HG02798 (cell line): ENCODE results near the gene CD302.
"Not testable (repeated sequence)": the region's sequence is repeated elsewhere in the genome, so short reads cannot be mapped to it uniquely, and the experiment has no call there.

Experiments used
- ATAC-seq: cut with Tn5 transposase; IDR thresholded peaks from one replicate; pipeline ENCODE4 v1.9.1; 2021; ENCODE audit warnings: mild to moderate bottlenecking; ENCODE audit not compliant: unreplicated experiment, poor library complexity

Gene CD302

DNA sequence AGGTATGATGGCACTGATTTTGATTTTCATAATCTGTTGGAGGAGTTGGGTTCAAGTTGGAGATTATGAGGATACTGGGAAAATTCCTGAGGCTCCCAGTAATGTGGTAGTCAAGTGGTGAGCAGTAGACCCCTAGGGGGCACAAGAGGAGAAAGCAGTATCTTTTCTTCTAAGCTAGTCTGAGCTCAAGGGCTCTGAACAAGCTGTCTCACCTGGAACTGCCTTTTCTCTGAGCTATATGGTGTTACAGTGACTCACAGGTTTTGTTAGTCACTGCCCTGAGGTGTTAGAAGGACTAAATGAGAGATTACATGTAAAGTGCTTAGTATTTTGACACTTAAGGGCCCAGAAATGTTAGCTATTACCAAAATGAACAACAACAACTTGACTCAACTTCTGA is 42.2 kb downstream of the CD302 start:
- ATAC-seq, result no peak

DNA sequence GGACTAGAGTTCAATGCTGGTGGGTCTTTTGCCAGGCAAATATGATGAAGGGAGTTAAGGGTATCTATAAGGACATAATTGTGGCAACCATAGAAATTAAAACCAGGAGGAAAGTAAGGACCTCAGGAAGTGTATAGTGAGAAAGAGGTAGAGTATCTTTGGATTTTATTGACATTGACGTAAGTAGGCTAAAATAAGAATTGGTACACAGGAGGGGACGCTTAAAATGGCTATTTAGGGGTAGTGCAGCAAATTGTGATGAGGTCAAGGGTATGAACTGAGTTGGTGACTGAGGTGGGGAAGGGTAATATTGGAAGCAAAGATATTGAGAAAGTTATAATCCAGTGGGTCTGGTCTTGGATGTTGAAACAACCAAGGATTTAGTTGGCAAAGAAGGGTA is 43.0 kb downstream of the CD302 start:
- ATAC-seq, result no peak

DNA sequence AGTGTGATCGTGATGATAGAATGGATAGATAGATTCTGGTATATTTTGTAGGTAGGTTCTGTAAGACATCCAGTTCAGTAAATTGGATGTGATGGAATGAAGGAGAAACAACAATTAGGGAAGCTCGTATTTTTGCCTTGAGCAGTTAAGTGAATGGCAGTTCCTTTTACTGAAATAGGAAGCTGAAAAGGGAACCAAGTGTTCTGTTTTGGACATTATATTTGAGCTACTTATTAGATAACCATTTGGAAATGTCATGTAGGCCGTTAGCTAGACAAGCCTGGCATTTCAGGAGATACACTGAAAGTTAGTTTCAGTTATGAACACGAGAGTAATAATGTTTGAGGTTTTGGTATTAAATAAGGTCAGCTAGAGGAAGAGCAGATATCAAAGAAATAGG is 44.2 kb downstream of the CD302 start:
- ATAC-seq, result no peak

DNA sequence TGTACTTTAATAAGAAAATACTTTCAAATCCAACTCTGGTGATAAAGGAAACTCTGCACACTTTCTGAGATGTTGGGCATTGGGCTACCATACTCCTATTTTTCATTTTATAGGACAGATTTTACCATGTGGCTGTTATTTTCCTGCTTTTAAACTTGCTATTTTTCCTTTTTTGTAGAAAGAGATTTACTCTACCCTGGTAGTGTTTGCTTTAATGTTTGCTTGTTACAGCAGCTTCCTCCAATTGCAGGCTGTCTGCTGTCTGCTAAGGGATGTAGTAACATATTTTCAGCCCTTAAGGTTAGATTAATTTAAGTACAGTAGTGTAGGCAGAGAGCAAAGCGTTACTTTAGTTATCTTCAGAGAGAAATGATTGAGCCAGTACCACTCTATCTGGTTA is 47.1 kb downstream of the CD302 start:
- no peak for ATAC-seq

DNA sequence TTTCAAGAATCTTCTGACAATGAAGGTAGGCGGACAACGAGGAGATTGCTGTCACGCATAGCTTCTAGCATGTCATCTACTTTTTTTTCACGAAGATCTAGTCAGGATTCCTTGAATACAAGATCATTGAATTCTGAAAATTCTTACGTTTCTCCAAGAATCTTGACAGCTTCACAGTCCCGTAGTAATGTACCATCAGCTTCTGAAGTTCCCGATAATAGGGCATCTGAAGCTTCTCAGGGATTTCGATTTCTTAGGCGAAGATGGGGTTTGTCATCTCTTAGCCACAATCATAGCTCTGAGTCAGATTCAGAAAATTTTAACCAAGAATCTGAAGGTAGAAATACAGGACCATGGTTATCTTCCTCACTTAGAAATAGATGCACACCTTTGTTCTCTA is 49.9 kb downstream of the CD302 start:
- ATAC-seq, result no peak

DNA sequence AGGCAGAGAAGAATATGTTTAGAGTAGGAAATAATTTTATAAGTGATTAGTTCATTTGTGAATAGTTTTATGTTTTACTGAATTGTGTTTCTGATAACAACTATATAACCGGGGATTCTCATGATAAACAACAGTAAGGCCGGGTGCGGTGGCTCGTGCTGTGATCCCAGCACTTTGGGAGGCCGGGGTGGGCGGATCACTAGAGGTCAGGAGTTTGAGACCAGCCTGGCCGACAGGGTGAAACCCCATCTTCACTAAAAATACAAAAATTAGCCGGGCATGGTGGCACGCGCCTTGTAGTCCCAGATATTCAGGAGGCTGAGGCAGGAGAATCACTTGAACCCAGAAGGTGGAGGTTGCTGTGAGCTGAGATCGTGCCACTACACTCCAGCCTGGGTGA is 52.8 kb downstream of the CD302 start:
- not testable (repeated sequence) for ATAC-seq

DNA sequence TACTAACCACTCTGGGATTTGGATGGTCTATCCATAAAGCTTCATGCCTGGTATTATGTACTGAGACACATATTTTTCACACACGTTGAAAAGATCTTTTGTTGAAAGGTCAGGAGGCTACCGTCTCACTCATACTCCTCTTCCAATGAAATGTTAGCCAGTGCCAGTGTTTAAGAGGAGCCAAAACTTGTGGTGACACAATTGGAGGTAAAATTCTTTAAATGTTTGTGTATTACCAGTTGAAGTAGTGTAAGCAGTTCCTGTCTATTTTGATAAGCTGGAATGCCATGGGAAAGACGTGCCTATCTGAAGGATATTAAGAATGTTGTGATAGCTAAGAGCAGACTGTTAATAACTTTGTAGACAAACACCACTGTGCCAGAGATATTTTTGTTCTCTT is 53.6 kb downstream of the CD302 start:
- no peak for ATAC-seq

DNA sequence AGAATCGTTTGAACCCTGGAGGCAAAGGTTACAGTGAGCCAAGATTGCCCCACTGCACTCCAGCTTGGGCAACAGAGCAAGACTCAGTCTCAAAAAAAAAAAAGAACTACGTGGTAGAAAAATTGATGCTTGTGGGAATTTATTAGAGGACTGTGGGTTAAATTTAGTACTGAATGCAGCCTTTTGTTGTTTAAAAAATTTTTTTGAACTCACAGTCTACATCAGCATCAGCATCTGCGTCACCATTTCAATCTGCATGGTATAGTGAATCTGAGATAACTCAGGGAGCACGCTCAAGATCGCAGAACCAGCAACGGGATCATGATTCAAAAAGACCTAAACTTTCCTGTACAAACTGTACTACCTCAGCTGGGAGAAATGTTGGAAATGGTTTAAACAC is 55.2 kb downstream of the CD302 start:
- no peak for ATAC-seq

DNA sequence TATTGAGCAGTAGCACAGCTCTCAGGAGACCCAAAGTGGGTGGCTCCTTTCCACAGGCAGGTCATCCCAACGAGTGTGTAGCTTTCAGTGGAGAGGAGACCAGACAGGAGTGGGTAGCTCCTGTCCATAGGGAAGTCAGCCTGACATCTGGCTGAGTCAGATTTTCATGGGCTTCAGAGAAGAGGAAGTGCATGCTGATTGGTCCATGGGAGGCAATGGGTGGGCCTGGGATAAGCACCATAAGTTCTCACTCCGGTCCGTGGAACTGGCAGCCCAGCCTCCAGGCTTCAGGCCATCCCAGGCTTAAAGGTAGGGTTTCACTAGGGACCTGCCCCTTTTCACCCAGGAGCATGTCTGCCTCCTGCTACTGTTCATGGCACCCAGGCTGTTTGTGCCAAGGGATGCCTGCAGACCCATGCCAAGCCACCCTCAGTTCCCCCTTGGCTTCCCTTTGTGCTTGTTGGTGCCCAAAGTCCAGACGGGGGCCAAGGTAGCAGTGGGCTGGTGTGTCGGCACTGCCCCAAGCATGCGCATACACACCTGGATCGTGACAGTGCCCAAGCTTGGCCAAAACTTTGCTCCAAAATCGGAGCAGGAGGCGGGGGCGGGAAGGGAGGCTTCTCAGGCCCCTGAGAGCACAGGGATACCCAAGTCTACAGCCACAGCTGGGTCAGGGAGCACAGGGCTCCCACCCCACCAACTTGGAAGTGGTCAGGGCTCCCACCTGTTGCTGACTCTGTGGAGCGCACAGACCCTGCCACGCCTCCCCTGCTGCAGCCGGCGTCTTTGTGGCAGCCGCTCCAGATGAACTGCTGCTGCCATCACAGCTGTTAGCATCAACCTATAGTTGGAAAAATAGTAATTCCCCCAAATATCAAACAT is 59.3 kb downstream of the CD302 start:
- no peak for ATAC-seq

DNA sequence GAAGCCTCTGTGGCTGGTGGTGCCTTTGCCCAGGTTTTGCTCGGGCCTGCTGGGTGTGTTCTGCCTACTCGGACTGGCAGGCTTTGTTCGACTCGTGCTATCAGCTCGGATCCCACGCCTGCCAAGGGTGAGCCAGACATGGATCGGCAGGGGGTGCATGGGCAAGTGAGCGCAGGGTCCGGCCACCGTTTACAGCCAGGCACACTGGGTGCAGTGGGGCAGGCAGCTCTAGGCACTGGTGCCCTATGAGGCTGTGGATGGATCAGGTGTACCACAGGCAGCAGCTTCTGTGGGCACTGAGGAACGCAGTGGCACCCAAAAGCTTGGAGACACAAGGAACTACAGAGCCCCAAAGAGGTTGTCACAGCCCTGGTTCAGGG is 60.1 kb downstream of the CD302 start:
- no peak for ATAC-seq

DNA sequence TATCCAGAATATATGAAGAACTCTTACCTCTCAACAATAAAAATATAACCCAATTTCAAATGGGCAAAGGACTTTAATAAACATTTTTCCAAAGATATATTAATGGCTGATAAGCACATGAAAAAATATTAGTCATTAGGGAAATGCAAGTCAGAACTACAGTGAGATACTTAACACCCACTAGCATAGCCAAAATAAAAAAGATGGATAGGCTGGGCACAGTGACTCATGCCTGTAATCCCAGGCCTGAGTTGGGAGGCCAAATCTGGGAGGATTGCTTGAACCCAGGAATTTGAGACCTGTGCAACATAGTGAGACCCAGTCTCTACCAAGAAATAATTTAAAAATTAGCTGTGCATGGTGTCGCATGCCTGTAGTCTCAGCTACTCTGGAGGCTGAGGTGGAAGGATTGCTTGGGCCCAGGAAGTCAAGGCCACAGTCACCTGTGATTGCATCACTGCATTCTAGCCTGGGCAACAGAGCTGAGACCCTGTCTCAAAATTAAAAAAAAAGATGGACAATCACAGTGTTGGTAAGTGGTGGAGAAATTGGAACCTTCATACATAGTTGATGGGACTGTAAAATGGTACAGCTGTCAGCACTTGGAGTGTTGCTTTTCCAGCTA is 60.6 kb downstream of the CD302 start:
- no peak for ATAC-seq

DNA sequence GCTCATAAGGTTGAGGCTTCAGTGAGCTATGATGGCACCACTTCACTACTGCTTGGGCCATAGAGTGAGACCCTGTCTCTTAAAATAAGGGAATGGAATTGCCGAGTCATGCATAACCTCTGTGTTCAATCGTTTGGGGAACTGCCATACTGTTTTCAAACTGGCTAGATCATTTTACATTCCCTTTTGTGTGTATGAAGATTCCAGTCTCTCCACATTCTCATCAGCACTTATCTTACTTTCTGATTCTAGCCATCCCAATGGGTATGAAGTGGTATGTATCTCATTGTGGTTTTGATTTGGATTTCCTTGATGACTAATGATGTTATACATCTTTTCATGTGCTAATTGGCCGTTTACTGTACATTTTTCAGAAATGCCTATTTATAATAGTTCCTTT is 62.0 kb downstream of the CD302 start:
- ATAC-seq, result no peak

DNA sequence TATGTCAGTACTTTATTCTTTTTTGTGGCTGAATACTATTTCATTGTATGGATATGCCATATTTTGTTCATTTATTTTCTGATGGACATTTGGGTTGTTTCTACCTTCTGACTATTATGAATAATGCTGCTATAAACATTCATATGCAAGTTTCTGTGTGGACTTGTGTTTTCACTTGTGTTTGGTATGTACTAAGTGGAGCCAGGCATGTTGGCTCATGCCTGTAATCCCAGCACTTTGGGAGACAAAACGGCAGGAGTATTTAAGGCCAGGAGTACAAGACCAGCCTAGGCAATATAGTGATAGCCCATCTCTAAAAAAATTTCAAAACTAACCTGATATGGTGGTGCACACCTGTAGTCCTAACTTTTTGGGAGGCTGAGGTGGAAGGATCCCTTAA is 62.4 kb downstream of the CD302 start:
- ATAC-seq, result no peak

DNA sequence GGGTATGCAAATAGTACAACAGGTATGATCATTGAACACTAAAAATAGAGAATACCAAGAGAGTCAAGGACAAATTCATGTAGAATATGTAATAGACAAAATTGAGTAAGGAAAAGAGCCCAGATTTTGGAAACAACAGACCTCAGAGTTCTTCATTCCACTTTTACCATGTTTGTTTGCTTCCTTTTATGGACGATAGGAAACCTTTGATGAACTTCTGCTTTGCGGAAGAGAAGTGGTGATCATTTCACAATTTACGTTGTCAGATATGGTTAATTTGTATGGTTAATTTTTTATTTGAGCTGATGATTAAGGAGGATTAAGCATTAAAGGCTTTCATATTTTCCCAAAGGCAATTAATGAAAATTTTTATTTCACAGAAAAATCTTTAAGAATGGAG is 69.4 kb downstream of the CD302 start:
- no peak for ATAC-seq

DNA sequence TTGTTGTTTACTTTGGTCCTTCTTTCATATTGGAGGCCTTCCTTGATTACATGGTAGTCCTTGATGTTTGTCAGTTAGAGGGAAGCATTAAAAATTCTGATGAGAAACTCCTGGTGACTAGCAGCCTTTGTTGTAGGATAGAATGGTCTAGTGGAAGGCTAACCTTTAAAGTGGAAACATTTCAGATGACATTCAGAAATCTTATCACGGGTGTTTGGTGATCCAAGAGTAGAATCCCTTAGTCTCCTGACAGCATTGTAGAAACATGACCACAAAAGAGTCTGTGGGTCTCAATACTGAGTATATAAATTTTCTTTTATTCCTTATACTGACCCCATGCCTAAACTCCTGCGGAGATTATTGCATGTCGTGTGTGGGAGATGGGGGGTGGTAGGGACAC is 72.3 kb downstream of the CD302 start:
- ATAC-seq, result no peak

DNA sequence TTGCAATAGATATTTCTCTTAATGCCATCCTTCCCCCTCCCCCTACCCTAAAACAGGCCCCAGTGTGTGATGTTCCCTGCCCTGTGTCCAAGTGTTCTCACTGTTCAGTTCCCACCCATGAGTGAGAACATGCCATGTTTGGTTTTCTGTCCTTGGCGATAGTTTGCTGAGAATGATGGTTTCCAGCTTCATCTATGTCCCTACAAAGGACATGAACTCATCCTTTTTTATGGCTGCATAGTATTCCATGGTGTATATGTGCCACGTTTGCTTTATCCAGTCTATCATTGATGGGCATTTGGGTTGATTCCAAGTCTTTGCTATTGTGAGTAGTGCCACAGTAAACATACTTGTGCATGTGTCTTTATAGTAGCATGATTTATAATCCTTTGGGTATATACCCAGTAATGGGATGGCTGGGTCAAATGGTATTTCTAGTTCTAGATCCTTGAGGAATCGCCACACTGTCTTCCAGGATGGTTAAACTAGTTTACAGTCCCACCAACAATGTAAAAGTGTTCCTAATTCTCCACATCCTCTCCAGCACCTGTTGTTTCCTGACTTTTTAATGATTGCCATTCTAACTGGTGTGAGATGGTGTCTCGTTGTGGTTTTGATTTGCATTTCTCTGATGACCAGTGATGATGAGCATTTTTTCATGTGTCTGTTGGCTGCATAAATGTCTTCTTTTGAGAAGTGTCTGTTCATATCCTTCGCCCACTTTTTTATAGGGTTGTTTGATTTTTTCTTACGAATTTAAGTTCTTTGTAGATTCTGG is 73.0 kb downstream of the CD302 start:
- ATAC-seq, result not testable (repeated sequence)

DNA sequence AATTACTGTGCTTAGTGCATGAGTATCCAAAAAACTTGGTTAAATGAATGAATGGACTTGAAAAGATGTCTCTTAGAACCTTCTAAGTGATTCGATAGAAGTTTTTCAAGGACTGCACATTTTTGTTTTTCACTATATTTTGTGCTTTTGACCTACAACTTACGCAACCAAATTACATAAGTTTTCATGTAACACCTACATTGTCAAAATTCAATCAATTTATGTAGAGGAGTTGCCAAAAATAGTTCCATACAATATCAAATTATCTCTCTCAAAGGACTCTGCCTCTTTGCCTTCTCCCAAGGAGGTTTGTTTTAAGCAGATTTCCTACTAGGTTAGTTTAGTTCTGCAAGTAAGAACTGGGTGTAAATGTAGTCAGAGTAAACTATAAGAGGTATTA is 75.4 kb downstream of the CD302 start:
- ATAC-seq, result no peak

DNA sequence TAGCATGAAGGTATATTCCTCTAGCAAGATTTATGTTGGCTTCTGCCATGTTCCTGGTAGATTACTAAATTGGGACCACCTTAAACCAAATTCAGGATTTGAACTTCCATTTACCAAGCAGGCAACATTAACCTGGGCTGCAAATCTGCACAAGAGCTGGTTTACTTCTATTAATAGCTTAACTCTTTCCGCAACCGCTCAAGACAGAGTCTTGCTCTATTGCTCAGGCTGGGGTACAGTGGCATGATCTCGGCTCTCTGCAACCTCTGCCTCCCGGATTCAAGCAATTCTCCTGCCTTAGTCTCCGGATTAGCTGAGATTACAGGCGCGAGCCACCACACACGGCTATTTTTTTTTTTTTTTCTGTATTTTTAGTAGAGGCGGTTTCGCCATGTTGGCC is 77.3 kb downstream of the CD302 start:
- no peak for ATAC-seq
